Measurements from ENCODE around the gene POLD4. TPM values are rescaled to one million over a fixed set of nuclear protein-coding genes. Genes with fewer than 3 reads are reported as not detected.
A peak's percentile ranks its signal among the peaks of the same experiment; 100 is the strongest.

Gene POLD4
- total RNA-seq, 2 experiments from 2014 or later, result 153 to 171 TPM

DNA sequence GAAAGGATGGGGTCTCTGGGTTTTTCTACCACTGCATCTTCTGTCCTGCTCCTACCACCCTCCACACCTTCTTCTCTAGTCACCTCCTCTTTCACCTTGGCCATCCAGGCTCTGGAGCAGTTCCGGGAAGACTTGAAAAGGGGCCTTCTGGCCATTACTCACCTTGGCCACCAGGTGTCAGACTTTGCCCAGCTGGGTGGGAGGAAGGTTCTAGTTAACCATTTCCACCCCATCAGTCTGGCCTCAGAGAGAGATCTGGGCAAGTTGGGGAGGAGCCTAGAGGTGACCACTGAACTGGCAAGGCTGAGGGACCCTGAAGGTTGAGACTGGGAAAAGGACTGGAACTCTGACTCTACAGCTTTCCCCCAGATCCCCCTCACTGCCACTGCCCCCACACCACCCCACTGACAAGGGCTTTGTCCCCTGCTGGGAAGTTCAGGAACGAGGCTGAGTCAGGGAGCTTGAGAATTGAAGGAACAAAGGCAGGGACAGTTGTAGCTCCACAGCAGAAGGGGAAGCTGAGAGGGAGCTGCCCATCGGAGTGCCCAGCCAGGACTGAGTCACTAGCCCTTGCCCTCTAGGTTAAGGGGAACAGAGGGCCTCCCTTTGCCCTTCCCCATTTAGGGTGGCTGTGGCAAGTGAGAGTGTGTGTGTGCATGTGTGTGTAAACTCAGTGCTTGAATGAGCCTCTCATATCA lies 3.7 kb upstream of the POLD4 start:
- ChIA-PET POLR2A (interaction anchor here (0.7 to 9.3 kb wide), 3 partner anchors 12 to 50 kb away, joined by 3 to 106 read pairs (median 3); no protein-coding TSS in a partner anchor), CTCF (ENCODE audit: unreplicated experiment) (interaction anchor here (0.7 to 7.3 kb wide), 7 partner anchors 11 to 30 kb away, joined by 3 to 136 read pairs (median 6); partner anchors contain the start of gene CLCF1)
- DNase-seq (ENCODE audit: low spot score), result peak; percentile 89
- peak overlapping the region; percentile 96 for H3K4me2 ChIP-seq (ENCODE audit: low read length)
- H3K27ac ChIP-seq (ENCODE audit: low read depth, low read length, poor library complexity, severe bottlenecking), result peak overlapping the region; percentile 93
- peaks cover 11% of the 10 kb centered on the region; the same call in 1 of the 2 replicates for H3K79me2 ChIP-seq (ENCODE audit: insufficient read depth, low read depth, low read length)
- TF ChIP-seq CTCF (conservative IDR thresholded peaks at IDR 0.05; ENCODE audit: low read length), result peak; percentile 98
- no peak for TF ChIP-seq EZH2phosphoT487 (IDR thresholded peaks at IDR 0.05; ENCODE audit: borderline replicate concordance, low read depth, low read length)
- peak overlapping the region; percentile 59; the same call in 1 of the 2 replicates for H2AFZ ChIP-seq (ENCODE audit: low read length)
- intact Hi-C loops (cut with micrococcal nuclease; ENCODE audit: unreplicated experiment), result loop anchor here (1.0 to 10.0 kb wide), 3 partner anchors 17 to 228 kb away; partner anchors contain the start of gene GSTP1
- peaks cover 43% of the 10 kb centered on the region for H3K4me1 ChIP-seq (ENCODE audit: insufficient read depth, low read length, poor library complexity, severe bottlenecking)
- no TSS peak for BruUV-seq (replicated peaks)
- no peaks in the 10 kb centered on the region for H4K20me1 ChIP-seq (ENCODE audit: insufficient read depth, low read length)
- no peaks in the 10 kb centered on the region for H3K9me2 ChIP-seq (ENCODE audit: insufficient read depth, low read length)
- H3K9me3 ChIP-seq (ENCODE audit: low read length), result no peaks in the 10 kb centered on the region
- no peaks in the 10 kb centered on the region for H3K36me3 ChIP-seq (ENCODE audit: insufficient read depth, low read length)
- peak overlapping the region; percentile 70 for H3K4me3 ChIP-seq (ENCODE audit: low read depth, low read length, poor library complexity, severe bottlenecking)

GRCh38 chr11:67356387-67356863 lies 3.1 kb upstream of the POLD4 start:
- intact Hi-C loops (cut with micrococcal nuclease; ENCODE audit: unreplicated experiment), result loop anchor here (10.0 kb wide), 1 partner anchor 228 kb away; the partner anchor contains the start of gene GSTP1
- Histone ChIP-seq H3K9me3 (ENCODE audit: low read length) (no peaks in the 10 kb centered on the region), H3K79me2 (ENCODE audit: insufficient read depth, low read depth, low read length) (peaks cover 11% of the 10 kb centered on the region; the same call in 1 of the 2 replicates), H3K9me2 (ENCODE audit: insufficient read depth, low read length) (no peaks in the 10 kb centered on the region), H3K36me3 (ENCODE audit: insufficient read depth, low read length) (peaks cover 3% of the 10 kb centered on the region; the same call in 1 of the 2 replicates), H4K20me1 (ENCODE audit: insufficient read depth, low read length) (no peaks in the 10 kb centered on the region), H2AFZ (ENCODE audit: low read length) (peak overlapping the region; percentile 59; the same call in 1 of the 2 replicates), H3K4me3 (ENCODE audit: low read depth, low read length, poor library complexity, severe bottlenecking) (peak overlapping the region; percentile 70), H3K4me2 (ENCODE audit: low read length) (peak overlapping the region; percentile 96), H3K4me1 (ENCODE audit: insufficient read depth, low read length, poor library complexity, severe bottlenecking) (peaks cover 49% of the 10 kb centered on the region), H3K27ac (ENCODE audit: low read depth, low read length, poor library complexity, severe bottlenecking) (peak overlapping the region; percentile 93)
- ChIA-PET POLR2A (interaction anchor here (1.1 to 9.3 kb wide), 4 partner anchors 23 to 51 kb away, joined by 3 to 106 read pairs (median 4); partner anchors contain the start of gene PPP1CA), CTCF (ENCODE audit: unreplicated experiment) (interaction anchor here (0.7 to 7.3 kb wide), 7 partner anchors 11 to 275 kb away, joined by 3 to 136 read pairs (median 6); partner anchors contain the start of gene CLCF1)
- no TSS peak for BruUV-seq (replicated peaks)
- peak; percentile 60 for DNase-seq (ENCODE audit: low spot score)
- no peak for TF ChIP-seq CTCF (conservative IDR thresholded peaks at IDR 0.05; ENCODE audit: low read length)
- TF ChIP-seq EZH2phosphoT487 (IDR thresholded peaks at IDR 0.05; ENCODE audit: borderline replicate concordance, low read depth, low read length), result no peak
